CD4-positive, alpha-beta T cell (primary cell): ENCODE data around the gene MDM1. TPM values are rescaled to one million over a fixed set of nuclear protein-coding genes. Genes with fewer than 3 reads are reported as not detected.

Experiments
- ATAC-seq: fragments of 200-7000 bp; cut with Tn5 transposase; one replicate; pipeline ENCODE4 v1.10.0; 2022; ENCODE audit warnings: mild to moderate bottlenecking; ENCODE audit not compliant: poor library complexity
- CTCF ChIA-PET: fragments of 350-600 bp; sonication (Branson Sonifier 250); formaldehyde crosslinking; loops from one replicate; lab custom pipeline; 2021; ENCODE audit warnings: antibody characterized with exemption, inconsistent platforms; lab: Charles Lee
- POLR2A ChIA-PET: fragments of 350-600 bp; sonication (Branson Sonifier 250); formaldehyde crosslinking; loops from one replicate; lab custom pipeline; 2021; ENCODE audit warnings: antibody characterized with exemption, inconsistent platforms; lab: Charles Lee
- DNase-seq, 14 experiments: peaks; one replicate each; pipeline ENCODE4 v3.0.0-alpha.2; 2013 to 2020; ENCODE audit warnings: mixed read lengths in 2 of 14
- H3K27ac ChIP-seq, 2 donors: one replicate each; pipeline versions ENCODE4 v1.5.1 to v1.7.0; 2013; ENCODE audit warnings: low read length in 2 of 2, low read depth in 1 of 2, mild to moderate bottlenecking in 1 of 2
- H3K27me3 ChIP-seq, 2 experiments: 1 replicate in 1 of 2; 2 replicates in 1 of 2; pipeline versions ENCODE4 v1.6.1 to v1.7.0; 2013; ENCODE audit warnings: low read length in 2 of 2, control low read depth in 1 of 2, mild to moderate bottlenecking in 1 of 2, moderate library complexity in 1 of 2; ENCODE audit not compliant: insufficient read depth in 2 of 2, control insufficient read depth in 1 of 2
- H3K36me3 ChIP-seq: one replicate; pipeline ENCODE4 v1.6.1; 2013; ENCODE audit warnings: low read length, control low read depth; ENCODE audit not compliant: insufficient read depth
- H3K4me1 ChIP-seq: one replicate; pipeline ENCODE4 v1.6.1; 2013; ENCODE audit warnings: low read length, control low read depth; ENCODE audit not compliant: insufficient read depth
- H3K4me3 ChIP-seq: one replicate; pipeline ENCODE4 v1.5.1; 2013; ENCODE audit warnings: mild to moderate bottlenecking, low read length, moderate library complexity
- H3K9me3 ChIP-seq, 2 experiments: 1 replicate in 1 of 2; 2 replicates in 1 of 2; pipeline versions ENCODE4 v1.6.1 to v1.7.0; 2013; ENCODE audit warnings: low read length in 2 of 2, mild to moderate bottlenecking in 2 of 2, control low read depth in 1 of 2, moderate library complexity in 1 of 2; ENCODE audit not compliant: control insufficient read depth in 1 of 2, insufficient read depth in 1 of 2
- H3K27ac Mint-ChIP-seq: one replicate; pipeline ENCODE4 v1.8.0; 2020; ENCODE audit warnings: mixed read lengths
- H3K27me3 Mint-ChIP-seq: one replicate; pipeline ENCODE4 v1.8.0; 2021; ENCODE audit warnings: mixed read lengths
- H3K36me3 Mint-ChIP-seq: one replicate; pipeline ENCODE4 v1.8.0; 2021; ENCODE audit warnings: low read depth, mixed read lengths
- H3K4me1 Mint-ChIP-seq: one replicate; pipeline ENCODE4 v1.8.0; 2021; ENCODE audit warnings: low read depth, mixed read lengths
- H3K4me3 Mint-ChIP-seq: one replicate; pipeline ENCODE4 v1.8.0; 2020; ENCODE audit warnings: mild to moderate bottlenecking, mixed read lengths
- H3K9me3 Mint-ChIP-seq: one replicate; pipeline ENCODE4 v1.8.0; 2020; ENCODE audit warnings: mixed read lengths
- intact Hi-C, 2 experiments: fragments of 100-400 bp; cut with DNase I in 1 of 2; cut with micrococcal nuclease in 1 of 2; formaldehyde crosslinking; loops; one replicate each; pipeline versions ENCODE4 v1.15.1 to v1.9.0; 2023 to 2025; cut with DNase I, micrococcal nuclease
- total RNA-seq, 174 experiments: library from RNA in 2 of 174; stranded (reverse) in 2 of 174; gene quantifications; one replicate each; pipeline ENCODE4 v1.2.3 and lab custom pipeline; 2021 to 2026
- TF ChIP-seq, protein P1 (sequence below): fragments of 200-600 bp; IDR thresholded peaks from one replicate; pipeline ENCODE4 v1.8.0; 2022; ENCODE audit warnings: antibody characterized with exemption, mild to moderate bottlenecking

MDM1 gene
- total RNA-seq, 2 experiments from 2014 or later, result 11.0 to 11.6 TPM

DNA sequence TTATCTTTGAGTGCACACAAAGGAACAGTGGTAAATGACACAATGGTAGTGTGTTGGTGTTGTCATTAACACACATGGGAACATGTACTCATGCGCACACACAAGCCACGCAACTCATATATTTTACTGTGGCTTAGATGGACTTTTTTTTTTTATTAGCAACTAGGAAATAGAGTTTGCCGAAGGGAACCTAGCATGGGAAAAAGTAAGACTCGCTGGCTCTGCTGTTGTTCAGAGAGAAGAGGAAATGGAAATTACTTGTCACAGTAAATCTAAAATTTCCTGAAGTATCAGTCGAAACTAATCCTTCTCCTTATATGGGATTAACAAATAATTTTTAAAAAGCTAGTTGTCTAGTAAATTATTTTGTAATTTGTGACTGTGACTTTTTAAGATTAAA lies 45.1 kb downstream of the MDM1 start:
- Mint-ChIP-seq H3K27ac (no peak overlapping the region), H3K4me3 (no peak overlapping the region)

DNA sequence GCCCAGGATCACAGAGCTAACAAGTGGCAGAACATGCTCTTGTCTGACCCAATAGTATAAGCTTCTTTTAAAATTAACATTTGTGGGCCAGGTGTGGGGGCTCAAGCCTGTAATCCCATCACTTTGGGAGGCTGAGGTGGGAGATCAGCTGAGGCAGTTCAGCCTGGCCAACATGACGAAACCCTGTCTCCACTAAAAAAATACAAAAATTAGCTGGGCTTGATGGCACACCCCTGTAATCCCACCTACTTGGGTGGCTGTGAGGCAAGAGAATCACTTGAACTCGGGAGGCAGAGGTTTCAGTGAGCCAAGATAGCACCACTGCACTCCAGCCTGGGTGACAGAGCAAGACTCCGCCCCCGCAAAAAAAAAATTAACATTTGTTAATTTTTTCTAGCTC lies 45.8 kb downstream of the MDM1 start:
- Histone ChIP-seq H3K27ac (no peak overlapping the region), H3K27me3 (peaks cover 0 to 3% of the 10 kb centered on the region in 2 experiments), H3K9me3 (no peaks in the 10 kb centered on the region), H3K4me1 (peaks cover under 1% of the 10 kb centered on the region), H3K36me3 (no peaks in the 10 kb centered on the region), H3K4me3 (no peak overlapping the region)
- DNase-seq (no peak), ATAC-seq (no peak)
- TF ChIP-seq, protein P1, sequence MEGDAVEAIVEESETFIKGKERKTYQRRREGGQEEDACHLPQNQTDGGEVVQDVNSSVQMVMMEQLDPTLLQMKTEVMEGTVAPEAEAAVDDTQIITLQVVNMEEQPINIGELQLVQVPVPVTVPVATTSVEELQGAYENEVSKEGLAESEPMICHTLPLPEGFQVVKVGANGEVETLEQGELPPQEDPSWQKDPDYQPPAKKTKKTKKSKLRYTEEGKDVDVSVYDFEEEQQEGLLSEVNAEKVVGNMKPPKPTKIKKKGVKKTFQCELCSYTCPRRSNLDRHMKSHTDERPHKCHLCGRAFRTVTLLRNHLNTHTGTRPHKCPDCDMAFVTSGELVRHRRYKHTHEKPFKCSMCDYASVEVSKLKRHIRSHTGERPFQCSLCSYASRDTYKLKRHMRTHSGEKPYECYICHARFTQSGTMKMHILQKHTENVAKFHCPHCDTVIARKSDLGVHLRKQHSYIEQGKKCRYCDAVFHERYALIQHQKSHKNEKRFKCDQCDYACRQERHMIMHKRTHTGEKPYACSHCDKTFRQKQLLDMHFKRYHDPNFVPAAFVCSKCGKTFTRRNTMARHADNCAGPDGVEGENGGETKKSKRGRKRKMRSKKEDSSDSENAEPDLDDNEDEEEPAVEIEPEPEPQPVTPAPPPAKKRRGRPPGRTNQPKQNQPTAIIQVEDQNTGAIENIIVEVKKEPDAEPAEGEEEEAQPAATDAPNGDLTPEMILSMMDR, result no peak
- Mint-ChIP-seq H3K27me3 (peaks cover 4% of the 10 kb centered on the region), H3K4me1 (peaks cover 17% of the 10 kb centered on the region), H3K4me3 (no peak overlapping the region), H3K9me3 (no peaks in the 10 kb centered on the region), H3K36me3 (no peaks in the 10 kb centered on the region), H3K27ac (no peak overlapping the region)
- intact Hi-C loops, result no loop called here
- ChIA-PET CTCF (no interaction called here), POLR2A (no interaction called here)

More for the DNA sequence above, 45.1 kb downstream of the MDM1 start:
- H3K36me3 Mint-ChIP-seq, result no peaks in the 10 kb centered on the region
- TF ChIP-seq, protein P1, result no peak
- CTCF ChIA-PET, result no interaction called here
- POLR2A ChIA-PET, result no interaction called here
- H3K27me3 ChIP-seq, result peaks cover 0 to 3% of the 10 kb centered on the region in 2 experiments
- H3K27ac ChIP-seq, result no peak overlapping the region
- peaks cover 4% of the 10 kb centered on the region for H3K27me3 Mint-ChIP-seq
- no peaks in the 10 kb centered on the region for H3K9me3 Mint-ChIP-seq
- H3K36me3 ChIP-seq, result no peaks in the 10 kb centered on the region
- H3K9me3 ChIP-seq, result no peaks in the 10 kb centered on the region
- DNase-seq (no peak), ATAC-seq (no peak)
- peaks cover 4% of the 10 kb centered on the region for H3K4me1 ChIP-seq
- no peak overlapping the region for H3K4me3 ChIP-seq
- H3K4me1 Mint-ChIP-seq, result peaks cover 18% of the 10 kb centered on the region
- intact Hi-C loops, result no loop called here

DNA sequence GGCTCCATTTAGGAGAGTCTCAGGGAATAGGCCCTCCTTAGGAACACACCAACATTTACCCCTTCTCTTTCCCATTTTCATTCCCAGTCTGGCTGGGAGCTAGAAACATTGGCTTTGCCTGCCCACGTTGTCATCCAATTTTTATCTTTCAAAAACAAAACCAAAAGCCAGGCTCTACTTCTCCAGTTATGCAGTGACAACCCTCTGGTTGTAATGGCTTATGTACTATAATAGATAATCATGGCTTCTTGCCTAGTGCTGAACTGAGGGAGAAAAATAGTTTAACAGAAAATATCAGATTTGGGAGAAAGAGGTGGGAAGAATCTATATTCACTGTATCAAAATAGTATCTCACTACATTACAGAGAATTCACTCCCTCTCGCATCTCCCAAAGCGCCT lies 46.6 kb downstream of the MDM1 start:
- Mint-ChIP-seq H3K36me3 (no peaks in the 10 kb centered on the region), H3K27me3 (peaks cover 4% of the 10 kb centered on the region), H3K4me3 (no peak overlapping the region), H3K9me3 (no peaks in the 10 kb centered on the region), H3K27ac (no peak overlapping the region), H3K4me1 (peaks cover 11% of the 10 kb centered on the region)
- H3K4me1 ChIP-seq, result no peaks in the 10 kb centered on the region
- ChIA-PET POLR2A (no interaction called here), CTCF (interaction anchor here (0.5 kb wide), 1 partner anchor 462 kb away, joined by 3 read pairs; no protein-coding TSS in a partner anchor)
- DNase-seq (no peak), ATAC-seq (no peak)
- TF ChIP-seq, protein P1, result no peak
- no peak overlapping the region for H3K4me3 ChIP-seq
- no peaks in the 10 kb centered on the region for H3K36me3 ChIP-seq
- H3K9me3 ChIP-seq, result no peaks in the 10 kb centered on the region
- intact Hi-C loops, result no loop called here
- peaks cover 0 to 3% of the 10 kb centered on the region in 2 experiments for H3K27me3 ChIP-seq
- H3K27ac ChIP-seq, result no peak overlapping the region
